Naive thymus-derived CD4-positive, alpha-beta T cell (primary cell): ENCODE measurements around the gene DPY19L1. TPM values are rescaled to one million over a fixed set of nuclear protein-coding genes. Genes with fewer than 3 reads are reported as not detected.
"Not testable (repeated sequence)": the region's sequence is repeated elsewhere in the genome, so short reads cannot be mapped to it uniquely, and the experiment has no call there.

Experiments used
- ATAC-seq: fragments of 150-1000 bp; cut with Tn5 transposase; 2 replicates; pipeline ENCODE4 v1.10.0; 2021; ENCODE audit warnings: mild to moderate bottlenecking, moderate library complexity
- CTCF ChIA-PET: fragments of 350-600 bp; sonication (Branson Sonifier 250); formaldehyde crosslinking; loops from one replicate; lab custom pipeline; 2021; ENCODE audit warnings: antibody characterized with exemption; lab: Charles Lee
- POLR2A ChIA-PET: fragments of 350-600 bp; sonication (Branson Sonifier 250); formaldehyde crosslinking; loops from one replicate; lab custom pipeline; 2021; ENCODE audit warnings: antibody characterized with exemption, inconsistent platforms; lab: Charles Lee
- DNase-seq, 9 donors: peaks; one replicate each; pipeline versions ENCODE4 v3.0.0 to v3.0.0-alpha.2; 2020 to 2022; ENCODE audit warnings: mixed read lengths in 1 of 9
- H3K27ac ChIP-seq: one replicate; pipeline ENCODE4 v1.7.0; 2013; ENCODE audit warnings: mild to moderate bottlenecking, low read depth, low read length, moderate library complexity
- H3K27me3 ChIP-seq, 2 donors: one replicate each; pipeline ENCODE4 v1.7.0; 2013; ENCODE audit warnings: low read length in 2 of 2, mild to moderate bottlenecking in 2 of 2, moderate library complexity in 2 of 2; ENCODE audit not compliant: control insufficient read depth in 2 of 2, insufficient read depth in 2 of 2
- H3K36me3 ChIP-seq, 3 experiments: 1 replicate in 2 of 3; 2 replicates in 1 of 3; pipeline ENCODE4 v1.7.0; 2013; ENCODE audit warnings: low read length in 3 of 3, mild to moderate bottlenecking in 3 of 3, moderate library complexity in 1 of 3; ENCODE audit not compliant: insufficient read depth in 3 of 3, control insufficient read depth in 2 of 3
- H3K4me1 ChIP-seq, 2 donors: one replicate each; pipeline ENCODE4 v1.7.0; 2013; ENCODE audit warnings: low read length in 2 of 2, mild to moderate bottlenecking in 2 of 2, moderate library complexity in 1 of 2; ENCODE audit not compliant: control insufficient read depth in 2 of 2, insufficient read depth in 2 of 2
- H3K4me3 ChIP-seq: 2 replicates; pipeline ENCODE4 v1.7.0; 2013; ENCODE audit warnings: mild to moderate bottlenecking, low read length
- H3K9me3 ChIP-seq, 3 experiments: 1 replicate in 2 of 3; 2 replicates in 1 of 3; pipeline ENCODE4 v1.7.0; 2013; ENCODE audit warnings: low read length in 3 of 3; ENCODE audit not compliant: control insufficient read depth in 2 of 3
- H3K27ac Mint-ChIP-seq, 9 donors: one replicate each; pipeline ENCODE4 v1.8.0; 2020 to 2022; ENCODE audit warnings: mixed read lengths in 9 of 9, mild to moderate bottlenecking in 8 of 9, moderate library complexity in 5 of 9, inconsistent platforms in 2 of 9
- H3K27me3 Mint-ChIP-seq, 5 donors: one replicate each; pipeline ENCODE4 v1.8.0; 2021 to 2022; ENCODE audit warnings: mixed read lengths in 5 of 5, mild to moderate bottlenecking in 1 of 5
- H3K36me3 Mint-ChIP-seq, 5 donors: one replicate each; pipeline ENCODE4 v1.8.0; 2020 to 2022; ENCODE audit warnings: mixed read lengths in 5 of 5, mild to moderate bottlenecking in 3 of 5, inconsistent platforms in 1 of 5
- H3K4me1 Mint-ChIP-seq, 7 donors: one replicate each; pipeline ENCODE4 v1.8.0; 2020 to 2022; ENCODE audit warnings: mixed read lengths in 7 of 7, mild to moderate bottlenecking in 3 of 7, inconsistent platforms in 1 of 7
- H3K4me3 Mint-ChIP-seq, 10 donors: one replicate each; pipeline ENCODE4 v1.8.0; 2020 to 2022; ENCODE audit warnings: mild to moderate bottlenecking in 10 of 10, mixed read lengths in 10 of 10, moderate library complexity in 6 of 10, inconsistent platforms in 2 of 10
- H3K9me3 Mint-ChIP-seq, 11 donors: one replicate each; pipeline ENCODE4 v1.8.0; 2020 to 2022; ENCODE audit warnings: mixed read lengths in 11 of 11, mild to moderate bottlenecking in 4 of 11, inconsistent platforms in 1 of 11, moderate library complexity in 1 of 11
- intact Hi-C, 2 donors: fragments of 100-400 bp; cut with micrococcal nuclease; formaldehyde crosslinking; loops; one replicate each; pipeline ENCODE4 v1.15.1; 2023
- polyA plus RNA-seq, 2 donors: library from polyadenylated mRNA; unstranded; fragments of 300-500 nt; fragmentation: Illumina TruSeq; gene quantifications; one replicate each; pipeline ENCODE4 v1.2.3, GENCODE V29; 2021
- total RNA-seq, 6 experiments: library from RNA in 5 of 6; stranded (reverse) in 5 of 6; gene quantifications; 1 replicate in 5 of 6; 2 replicates in 1 of 6; pipeline ENCODE4 v1.2.3 and lab custom pipeline; 2021 to 2026

DPY19L1 gene
- total and polyA plus RNA-seq, 7 experiments from 2014 or later = 0.52 to 10.0 (median 4.8) TPM

DNA sequence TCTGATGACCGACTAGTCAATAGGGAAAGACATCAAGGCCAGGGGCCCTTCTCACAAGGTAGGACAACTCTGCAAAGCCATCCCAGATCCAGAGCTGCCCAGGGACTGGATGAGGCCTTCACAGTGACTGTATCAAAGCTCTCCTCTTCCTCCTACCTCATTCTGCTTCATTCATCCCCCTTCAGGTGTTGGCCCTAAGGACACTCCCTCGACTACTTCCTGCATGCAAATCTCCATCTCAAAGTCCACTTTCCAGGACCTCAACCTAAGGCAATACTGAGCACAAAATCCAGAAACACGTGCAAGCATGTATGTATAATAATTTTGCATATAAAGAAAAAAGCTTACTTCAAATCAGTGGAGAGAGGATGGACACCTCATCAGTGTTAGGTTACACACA, 25.1 kb downstream of the DPY19L1 start:
- intact Hi-C loops = no loop called here
- Histone ChIP-seq H3K4me3 (no peak overlapping the region), H3K27me3 (no peaks in the 10 kb centered on the region), H3K27ac (no peak overlapping the region), H3K36me3 (no peaks in the 10 kb centered on the region), H3K4me1 (no peaks in the 10 kb centered on the region), H3K9me3 (no peaks in the 10 kb centered on the region)
- no peak overlapping the region for H3K4me3 Mint-ChIP-seq
- peaks cover 2 to 35% (median 10%) of the 10 kb centered on the region in 5 donors for H3K36me3 Mint-ChIP-seq
- no peaks in the 10 kb centered on the region for H3K27me3 Mint-ChIP-seq
- H3K4me1 Mint-ChIP-seq = peaks cover 0 to 3% (median 0%) of the 10 kb centered on the region in 7 donors
- ChIA-PET POLR2A (no interaction called here), CTCF (no interaction called here)
- DNase-seq (no peak), ATAC-seq (no peak)
- H3K27ac Mint-ChIP-seq = no peak overlapping the region
- H3K9me3 Mint-ChIP-seq = no peaks in the 10 kb centered on the region

- H3K4me1 Mint-ChIP-seq = peaks cover 0 to 3% (median 0%) of the 10 kb centered on the region in 7 donors
- no peaks in the 10 kb centered on the region for H3K27me3 Mint-ChIP-seq
- ChIA-PET CTCF (no interaction called here), POLR2A (no interaction called here)
- Histone ChIP-seq H3K36me3 (no peaks in the 10 kb centered on the region), H3K9me3 (no peaks in the 10 kb centered on the region), H3K4me1 (no peaks in the 10 kb centered on the region), H3K4me3 (no peak overlapping the region), H3K27me3 (no peaks in the 10 kb centered on the region), H3K27ac (no peak overlapping the region)
- DNase-seq (no peak), ATAC-seq (no peak)
- intact Hi-C loops = no loop called here
- no peak overlapping the region for H3K4me3 Mint-ChIP-seq
- peaks cover 2 to 30% (median 6%) of the 10 kb centered on the region in 5 donors for H3K36me3 Mint-ChIP-seq
- H3K27ac Mint-ChIP-seq = no peak overlapping the region
- H3K9me3 Mint-ChIP-seq = no peaks in the 10 kb centered on the region
Measured at GRCh38 chr7:35011085-35011484, 26.2 kb downstream of the DPY19L1 start.

DNA sequence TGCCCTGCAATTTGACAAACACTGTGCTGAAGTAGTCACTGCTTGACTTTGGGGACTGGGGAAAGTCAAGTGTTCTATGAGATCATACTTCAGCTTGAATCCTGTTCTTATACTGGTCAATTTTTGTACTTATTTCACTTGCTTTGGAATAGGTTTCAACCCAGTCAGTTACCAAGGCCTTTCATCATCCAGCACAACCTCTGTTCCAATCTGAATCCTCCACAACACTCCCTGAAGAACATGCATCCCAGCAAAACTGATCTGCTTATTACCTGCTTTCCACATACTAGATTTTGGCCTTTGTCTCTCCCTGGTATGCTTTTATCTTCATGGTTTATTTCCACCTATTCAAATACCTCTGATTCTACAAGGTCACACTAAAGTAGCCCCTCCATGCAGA, 29.5 kb downstream of the DPY19L1 start:
- no peak overlapping the region for H3K27ac Mint-ChIP-seq
- intact Hi-C loops = no loop called here
- H3K4me1 ChIP-seq = no peaks in the 10 kb centered on the region
- ChIA-PET CTCF (no interaction called here), POLR2A (no interaction called here)
- H3K4me3 ChIP-seq = no peak overlapping the region
- H3K36me3 ChIP-seq = no peaks in the 10 kb centered on the region
- no peak overlapping the region for H3K4me3 Mint-ChIP-seq
- H3K9me3 ChIP-seq = no peaks in the 10 kb centered on the region
- peaks cover 0 to 36% (median 6%) of the 10 kb centered on the region in 5 donors for H3K36me3 Mint-ChIP-seq
- DNase-seq = no peak
- no peak for ATAC-seq
- H3K9me3 Mint-ChIP-seq = no peaks in the 10 kb centered on the region
- no peak overlapping the region for H3K27ac ChIP-seq
- H3K27me3 Mint-ChIP-seq = no peaks in the 10 kb centered on the region
- no peaks in the 10 kb centered on the region for H3K27me3 ChIP-seq
- no peaks in the 10 kb centered on the region for H3K4me1 Mint-ChIP-seq

DNA sequence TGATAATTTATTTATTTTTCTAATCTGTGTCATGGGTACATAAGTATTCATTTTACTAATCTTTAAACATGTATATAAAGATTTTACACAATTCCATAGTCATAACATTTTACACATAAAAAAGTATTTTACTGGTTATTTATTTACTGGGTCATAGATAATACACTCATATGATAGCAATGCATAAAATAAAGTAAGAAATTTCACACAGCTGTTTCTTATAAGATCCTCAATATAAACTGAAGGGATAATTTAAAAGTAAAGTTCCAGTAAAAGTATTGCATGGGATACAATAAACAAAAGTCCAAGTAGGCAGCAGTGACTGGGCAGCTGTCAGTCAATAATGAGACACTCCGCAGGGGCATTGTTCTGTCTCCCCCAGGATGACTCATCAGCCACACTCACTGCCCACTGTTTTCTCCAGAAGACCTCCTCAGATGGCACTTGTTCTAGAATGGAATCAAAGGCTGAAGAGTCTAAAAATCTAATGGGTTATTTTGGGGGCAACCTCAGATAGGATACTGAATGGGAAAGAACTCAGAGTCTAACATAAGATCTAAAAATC, 32.7 kb downstream of the DPY19L1 start:
- ATAC-seq (no peak), DNase-seq (no peak)
- no peaks in the 10 kb centered on the region for H3K9me3 ChIP-seq
- no peaks in the 10 kb centered on the region for H3K27me3 ChIP-seq
- CTCF ChIA-PET = no interaction called here
- Mint-ChIP-seq H3K9me3 (peaks cover 0 to 5% (median 0%) of the 10 kb centered on the region in 11 donors), H3K4me3 (no peak overlapping the region), H3K27ac (no peak overlapping the region), H3K27me3 (no peaks in the 10 kb centered on the region), H3K36me3 (peaks cover 0 to 37% (median 5%) of the 10 kb centered on the region in 5 donors), H3K4me1 (no peaks in the 10 kb centered on the region)
- POLR2A ChIA-PET = no interaction called here
- H3K27ac ChIP-seq = no peak overlapping the region
- intact Hi-C loops = no loop called here
- H3K36me3 ChIP-seq = no peaks in the 10 kb centered on the region
- H3K4me1 ChIP-seq = no peaks in the 10 kb centered on the region
- no peak overlapping the region for H3K4me3 ChIP-seq

DNA sequence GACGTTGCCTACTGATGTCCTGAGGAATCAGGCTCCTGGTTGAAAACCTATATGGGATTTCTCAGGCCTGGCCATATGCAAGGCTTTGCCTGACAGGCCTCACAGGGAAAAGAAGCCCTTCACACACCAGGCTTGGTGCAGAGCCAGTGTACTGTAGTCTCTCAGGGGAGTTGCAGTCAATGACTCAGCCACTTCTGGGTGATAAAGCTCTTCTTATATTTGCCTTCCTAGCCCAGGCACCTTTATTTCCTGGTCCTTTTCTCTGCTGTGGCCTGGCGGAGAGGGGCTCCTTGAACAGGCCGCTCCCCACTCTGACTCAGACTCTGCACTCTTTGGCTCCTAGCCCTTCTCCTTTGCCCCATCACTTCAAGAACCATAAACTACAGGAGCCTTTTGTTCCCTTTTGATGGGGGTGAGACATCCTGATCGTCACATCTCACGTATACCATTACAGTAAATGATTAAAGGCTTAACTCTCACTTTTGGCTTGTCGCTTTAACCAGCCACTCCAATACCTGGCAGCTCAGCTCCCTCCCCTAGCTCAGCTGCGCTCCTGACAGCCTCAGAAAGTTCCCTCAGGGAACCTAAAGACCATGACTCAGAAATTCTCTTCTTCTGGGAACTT, 33.5 kb downstream of the DPY19L1 start:
- Mint-ChIP-seq H3K9me3 (peaks cover 0 to 5% (median 0%) of the 10 kb centered on the region in 11 donors), H3K27ac (no peak overlapping the region), H3K36me3 (peaks cover 0 to 43% (median 5%) of the 10 kb centered on the region in 5 donors), H3K27me3 (no peaks in the 10 kb centered on the region), H3K4me3 (no peak overlapping the region), H3K4me1 (no peaks in the 10 kb centered on the region)
- Histone ChIP-seq H3K27ac (no peak overlapping the region), H3K4me3 (no peak overlapping the region), H3K9me3 (no peaks in the 10 kb centered on the region), H3K27me3 (no peaks in the 10 kb centered on the region), H3K36me3 (no peaks in the 10 kb centered on the region), H3K4me1 (no peaks in the 10 kb centered on the region)
- intact Hi-C loops = no loop called here
- no peak for ATAC-seq
- CTCF ChIA-PET = no interaction called here
- DNase-seq = no peak
- POLR2A ChIA-PET = no interaction called here

DNA sequence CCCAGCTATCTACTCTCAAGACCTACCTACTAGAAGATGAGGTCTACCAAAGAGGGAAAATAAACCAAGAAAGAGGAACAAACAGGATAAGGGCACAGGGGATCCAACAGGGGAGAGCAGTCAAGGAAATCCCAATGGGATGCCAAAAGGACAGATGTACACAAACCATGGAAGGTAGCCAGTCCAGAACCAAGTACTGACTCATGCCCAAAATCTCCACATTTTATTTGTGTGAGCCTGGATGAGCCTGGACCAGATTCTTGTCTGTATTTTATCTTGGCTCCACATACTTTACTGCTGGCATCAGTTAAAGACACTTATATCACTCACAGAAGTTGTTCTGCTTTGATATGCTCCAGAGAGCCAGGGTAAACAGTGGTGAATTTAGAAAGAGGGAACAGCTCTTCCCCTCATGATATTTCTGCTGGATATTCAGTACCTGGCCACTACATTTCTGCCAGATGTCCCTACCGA, 34.1 kb downstream of the DPY19L1 start:
- CTCF ChIA-PET, ATAC-seq, POLR2A ChIA-PET, H3K4me1 Mint-ChIP-seq, H3K36me3 ChIP-seq, H3K4me3 Mint-ChIP-seq, DNase-seq, intact Hi-C loops, H3K27ac ChIP-seq, H3K27me3 ChIP-seq, H3K4me1 ChIP-seq, H3K4me3 ChIP-seq, H3K9me3 Mint-ChIP-seq, H3K27me3 Mint-ChIP-seq, H3K9me3 ChIP-seq, H3K27ac Mint-ChIP-seq: not testable (repeated sequence)
- peaks cover 0 to 44% (median 5%) of the 10 kb centered on the region in 5 donors for H3K36me3 Mint-ChIP-seq

- not testable (repeated sequence) for H3K27ac Mint-ChIP-seq, H3K27me3 ChIP-seq
Measured at GRCh38 chr7:34998335-34998734, 39.0 kb downstream of the DPY19L1 start.

More at GRCh38 chr7:34998335-34998734, 39.0 kb downstream of the DPY19L1 start:
- H3K27ac ChIP-seq, H3K9me3 ChIP-seq, H3K27me3 Mint-ChIP-seq, H3K4me3 Mint-ChIP-seq, H3K4me3 ChIP-seq, H3K4me1 Mint-ChIP-seq, ATAC-seq, intact Hi-C loops, H3K36me3 ChIP-seq, POLR2A ChIA-PET, H3K9me3 Mint-ChIP-seq, DNase-seq, H3K4me1 ChIP-seq: not testable (repeated sequence)
- CTCF ChIA-PET = interaction anchor here (1.1 kb wide), 1 partner anchor 8 kb away, joined by 3 read pairs; no protein-coding TSS in a partner anchor
- H3K36me3 Mint-ChIP-seq = peaks cover 0 to 29% (median 11%) of the 10 kb centered on the region in 5 donors
